Nephron progenitor cell (in vitro differentiated cells): ENCODE results near the gene PPP4R2.

ENCODE experiments used
- DNase-seq: peaks from one replicate; pipeline ENCODE4 v3.0.0; 2021
- H3K27ac Mint-ChIP-seq: 2 replicates; pipeline ENCODE4 v1.8.0; 2021; ENCODE audit warnings: mild to moderate bottlenecking, moderate library complexity, mixed read lengths
- H3K27me3 Mint-ChIP-seq: 2 replicates; pipeline ENCODE4 v1.8.0; 2021; ENCODE audit warnings: mild to moderate bottlenecking, low read depth, mixed read lengths; ENCODE audit not compliant: poor library complexity
- H3K36me3 Mint-ChIP-seq: 2 replicates; pipeline ENCODE4 v1.8.0; 2021; ENCODE audit warnings: low read depth, mixed read lengths
- H3K4me1 Mint-ChIP-seq: 2 replicates; pipeline ENCODE4 v1.8.0; 2021; ENCODE audit warnings: mixed read lengths
- H3K4me3 Mint-ChIP-seq: 2 replicates; pipeline ENCODE4 v1.8.0; 2021; ENCODE audit warnings: mild to moderate bottlenecking, moderate library complexity, mixed read lengths
- H3K9me3 Mint-ChIP-seq: 2 replicates; pipeline ENCODE4 v1.8.0; 2021; ENCODE audit warnings: mild to moderate bottlenecking, moderate library complexity, mixed read lengths
- TF ChIP-seq, protein P1 (sequence below): fragments of 200-600 bp; sonication (generic); IDR thresholded peaks from 2 replicates; pipeline ENCODE4 v1.5.0; 2021; ENCODE audit warnings: antibody characterized with exemption

PPP4R2 gene

GRCh38 chr3:72961752-72962151 is 34.9 kb upstream of the PPP4R2 start:
- Mint-ChIP-seq H3K27me3 (no peaks in the 10 kb centered on the region), H3K4me3 (no peak overlapping the region), H3K4me1 (peaks cover 21% of the 10 kb centered on the region), H3K9me3 (no peaks in the 10 kb centered on the region), H3K36me3 (peaks cover 17% of the 10 kb centered on the region), H3K27ac (no peak overlapping the region)
- DNase-seq, result no peak
- TF ChIP-seq, protein P1, sequence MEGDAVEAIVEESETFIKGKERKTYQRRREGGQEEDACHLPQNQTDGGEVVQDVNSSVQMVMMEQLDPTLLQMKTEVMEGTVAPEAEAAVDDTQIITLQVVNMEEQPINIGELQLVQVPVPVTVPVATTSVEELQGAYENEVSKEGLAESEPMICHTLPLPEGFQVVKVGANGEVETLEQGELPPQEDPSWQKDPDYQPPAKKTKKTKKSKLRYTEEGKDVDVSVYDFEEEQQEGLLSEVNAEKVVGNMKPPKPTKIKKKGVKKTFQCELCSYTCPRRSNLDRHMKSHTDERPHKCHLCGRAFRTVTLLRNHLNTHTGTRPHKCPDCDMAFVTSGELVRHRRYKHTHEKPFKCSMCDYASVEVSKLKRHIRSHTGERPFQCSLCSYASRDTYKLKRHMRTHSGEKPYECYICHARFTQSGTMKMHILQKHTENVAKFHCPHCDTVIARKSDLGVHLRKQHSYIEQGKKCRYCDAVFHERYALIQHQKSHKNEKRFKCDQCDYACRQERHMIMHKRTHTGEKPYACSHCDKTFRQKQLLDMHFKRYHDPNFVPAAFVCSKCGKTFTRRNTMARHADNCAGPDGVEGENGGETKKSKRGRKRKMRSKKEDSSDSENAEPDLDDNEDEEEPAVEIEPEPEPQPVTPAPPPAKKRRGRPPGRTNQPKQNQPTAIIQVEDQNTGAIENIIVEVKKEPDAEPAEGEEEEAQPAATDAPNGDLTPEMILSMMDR, result no peak

GRCh38 chr3:72962317-72962716 is 34.3 kb upstream of the PPP4R2 start:
- no peak for DNase-seq
- Mint-ChIP-seq H3K9me3 (no peaks in the 10 kb centered on the region), H3K4me3 (no peak overlapping the region), H3K27ac (no peak overlapping the region), H3K27me3 (no peaks in the 10 kb centered on the region), H3K4me1 (peaks cover 15% of the 10 kb centered on the region), H3K36me3 (peaks cover 14% of the 10 kb centered on the region)
- TF ChIP-seq, protein P1, result no peak

DNA sequence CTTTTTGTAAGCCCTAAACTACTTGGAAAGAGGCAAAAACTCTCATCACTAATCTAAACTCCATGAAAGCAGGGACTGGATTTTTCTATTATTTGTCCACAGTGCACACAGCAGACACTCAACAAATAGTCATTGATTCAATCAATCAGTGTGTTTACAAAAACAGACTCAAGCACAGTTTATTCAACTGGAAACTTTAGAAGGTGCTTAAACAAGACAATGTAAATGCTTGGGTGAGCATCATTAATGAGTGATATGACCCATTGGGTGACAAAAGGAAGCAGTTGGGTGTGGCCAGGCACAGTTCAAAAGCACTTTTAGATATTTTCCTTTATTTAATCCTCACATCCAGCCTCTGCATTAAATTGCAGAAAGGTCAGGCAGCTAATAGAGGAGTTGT is 32.0 kb upstream of the PPP4R2 start:
- Mint-ChIP-seq H3K36me3 (peaks cover 35% of the 10 kb centered on the region), H3K27ac (no peak overlapping the region)

GRCh38 chr3:72968266-72968664 is 28.3 kb upstream of the PPP4R2 start:
- Mint-ChIP-seq H3K27ac (no peak overlapping the region), H3K9me3 (no peaks in the 10 kb centered on the region), H3K36me3 (peaks cover 41% of the 10 kb centered on the region), H3K27me3 (no peaks in the 10 kb centered on the region), H3K4me1 (peaks cover 6% of the 10 kb centered on the region), H3K4me3 (no peak overlapping the region)
- TF ChIP-seq, protein P1, result no peak
- DNase-seq, result no peak

More for the DNA sequence above, 32.0 kb upstream of the PPP4R2 start:
- Mint-ChIP-seq H3K27me3 (no peaks in the 10 kb centered on the region), H3K4me3 (no peak overlapping the region), H3K9me3 (no peaks in the 10 kb centered on the region), H3K4me1 (peaks cover 9% of the 10 kb centered on the region)
- TF ChIP-seq, protein P1, result no peak
- DNase-seq, result no peak

GRCh38 chr3:72969766-72970165 is 26.8 kb upstream of the PPP4R2 start:
- H3K4me3 Mint-ChIP-seq, result no peak overlapping the region
- H3K9me3 Mint-ChIP-seq, result no peaks in the 10 kb centered on the region
- peaks cover 48% of the 10 kb centered on the region for H3K36me3 Mint-ChIP-seq
- H3K27me3 Mint-ChIP-seq, result no peaks in the 10 kb centered on the region
- DNase-seq, result no peak
- peaks cover 13% of the 10 kb centered on the region for H3K4me1 Mint-ChIP-seq
- TF ChIP-seq, protein P1, result no peak
- no peak overlapping the region for H3K27ac Mint-ChIP-seq

GRCh38 chr3:72970942-72971341 is 25.7 kb upstream of the PPP4R2 start:
- TF ChIP-seq, protein P1, result no peak
- H3K27me3 Mint-ChIP-seq, result no peaks in the 10 kb centered on the region
- no peak overlapping the region for H3K4me3 Mint-ChIP-seq
- H3K4me1 Mint-ChIP-seq, result peaks cover 13% of the 10 kb centered on the region
- DNase-seq, result no peak
- H3K36me3 Mint-ChIP-seq, result peaks cover 48% of the 10 kb centered on the region
- no peak overlapping the region for H3K27ac Mint-ChIP-seq
- H3K9me3 Mint-ChIP-seq, result no peaks in the 10 kb centered on the region
